Measurements from ENCODE around the gene PRKAG2.

GRCh38 chr7:151688236-151688780 is 188.6 kb downstream of the PRKAG2 start:
- TF ChIP-seq CTCF (IDR thresholded peaks at IDR 0.05) = no peak
- TF ChIP-seq POLR2A (IDR thresholded peaks at IDR 0.05) = no peak
